HepG2 (cell line): ENCODE measurements around the gene ANO3.
"Not testable (repeated sequence)": the region's sequence is repeated elsewhere in the genome, so short reads cannot be mapped to it uniquely, and the experiment has no call there.

Experiments used
- ARID4A ChIP-seq: sonication (generic); formaldehyde crosslinking; IDR thresholded peaks from 2 replicates; pipeline ENCODE4 v1.5.0; 2020; ENCODE audit warnings: mild to moderate bottlenecking, missing genetic modification reagents, borderline replicate concordance
- CTCF ChIP-seq: sonication (generic); formaldehyde crosslinking; IDR thresholded peaks from 2 replicates; pipeline ENCODE4 v1.5.0; 2020; ENCODE audit warnings: mild to moderate bottlenecking, missing genetic modification reagents, moderate library complexity
- GTF2F1 ChIP-seq: fragments of 150-350 bp; IDR thresholded peaks from 2 replicates; pipeline ENCODE4 v1.6.1; 2014; ENCODE audit warnings: low read length
- GTF3A ChIP-seq: sonication (generic); formaldehyde crosslinking; conservative IDR thresholded peaks from 2 replicates; pipeline ENCODE4 v1.4.0; 2020; ENCODE audit warnings: mild to moderate bottlenecking, missing genetic modification reagents
- HINFP ChIP-seq: sonication (generic); formaldehyde crosslinking; IDR thresholded peaks from 2 replicates; pipeline ENCODE4 v1.4.0; 2020; ENCODE audit warnings: low read depth, mild to moderate bottlenecking, missing genetic modification reagents
- POLR2A ChIP-seq, 2 experiments: IDR thresholded peaks; 2 replicates each; pipeline ENCODE4 v1.6.1; 2011; ENCODE audit warnings: low read depth in 2 of 2, low read length in 2 of 2, mild to moderate bottlenecking in 1 of 2, moderate library complexity in 1 of 2; ENCODE audit not compliant: insufficient read depth in 1 of 2
- STAG1 ChIP-seq: sonication (generic); formaldehyde crosslinking; IDR thresholded peaks from 2 replicates; pipeline ENCODE4 v1.4.0; 2020; ENCODE audit warnings: missing genetic modification reagents
- TBP ChIP-seq: sonication (generic); formaldehyde crosslinking; IDR thresholded peaks from 2 replicates; pipeline ENCODE4 v1.5.0; 2020; ENCODE audit warnings: missing genetic modification reagents
- ZNF121 ChIP-seq: sonication (generic); formaldehyde crosslinking; IDR thresholded peaks from 2 replicates; pipeline ENCODE4 v1.5.0; 2020; ENCODE audit warnings: mild to moderate bottlenecking, missing genetic modification reagents
- ZNF329 ChIP-seq: sonication (generic); formaldehyde crosslinking; IDR thresholded peaks from 2 replicates; pipeline ENCODE4 v1.9.0; 2021; ENCODE audit warnings: low read depth, mild to moderate bottlenecking, missing genetic modification reagents
- ZNF33A ChIP-seq: sonication (generic); formaldehyde crosslinking; IDR thresholded peaks from 2 replicates; pipeline ENCODE4 v1.5.1; 2020; ENCODE audit warnings: missing genetic modification reagents, mild to moderate bottlenecking, moderate library complexity, borderline replicate concordance

GRCh38 chr11:26316372-26316771 lies 15.6 kb upstream of the ANO3 start:
- TF ChIP-seq POLR2A (IDR thresholded peaks at IDR 0.05; ENCODE audit: insufficient read depth in 1 of 2, low read depth in 2 of 2, low read length in 2 of 2); STAG1 (CRISPR knock-in tag); GTF2F1; GTF3A (CRISPR knock-in tag); ZNF329 (CRISPR knock-in tag); HINFP (CRISPR knock-in tag); CTCF (CRISPR knock-in tag); ZNF121 (CRISPR knock-in tag); TBP (CRISPR knock-in tag); ARID4A (CRISPR knock-in tag); ZNF33A (CRISPR knock-in tag): not testable (repeated sequence)
